ENCODE data around the gene RNF214. TPM values are rescaled to one million over a fixed set of nuclear protein-coding genes. Genes with fewer than 3 reads are reported as not detected.
A peak's percentile ranks its signal among the peaks of the same experiment; 100 is the strongest.

Gene RNF214
- total and polyA plus RNA-seq, 2 of the 13 experiments (the other 11 are each of a cell fraction or from before 2014, with no cell fraction given): 10.7 to 12.6 TPM

GRCh38 chr11:117315285-117316196, 83.1 kb downstream of the RNF214 start (continued):
- TF ChIP-seq ZBED4 (CRISPR knock-in tag; IDR thresholded peaks at IDR 0.05; ENCODE audit: borderline replicate concordance) (no peak), ZNF414 (CRISPR knock-in tag; IDR thresholded peaks at IDR 0.05) (0 out of 2 replicates have a peak, but pooled peaks have one; percentile 14), SSRP1 (CRISPR knock-in tag; IDR thresholded peaks at IDR 0.05) (no peak), ZNF33A (CRISPR knock-in tag; IDR thresholded peaks at IDR 0.05; ENCODE audit: borderline replicate concordance) (no peak), USF2 (IDR thresholded peaks at IDR 0.05; ENCODE audit: low read depth, low read length) (0 out of 2 replicates have a peak, but pooled peaks have one; percentile 27), USF2 (CRISPR knock-in tag; IDR thresholded peaks at IDR 0.05; ENCODE audit: borderline replicate concordance) (no peak), ZNF430 (CRISPR knock-in tag; IDR thresholded peaks at IDR 0.05) (peak; percentile 67; the same call in 1 of the 2 replicates), DDIT3 (CRISPR knock-in tag; IDR thresholded peaks at IDR 0.05) (no peak), KLF13 (CRISPR knock-in tag; IDR thresholded peaks at IDR 0.05) (no peak), IRF2 (CRISPR knock-in tag; IDR thresholded peaks at IDR 0.05) (no peak), ZNF878 (CRISPR knock-in tag; IDR thresholded peaks at IDR 0.05) (no peak), ZNF274 (CRISPR knock-in tag; IDR thresholded peaks at IDR 0.05) (no peak), TOPORS (CRISPR knock-in tag; IDR thresholded peaks at IDR 0.05) (peak; percentile 56; the same call in 1 of the 2 replicates), RFXANK (CRISPR knock-in tag; IDR thresholded peaks at IDR 0.05) (no peak), CBX5 (CRISPR knock-in tag; IDR thresholded peaks at IDR 0.05; ENCODE audit: borderline replicate concordance) (no peak)

Measured in HepG2 (cell line).